ENCODE results near the gene S100PBP. TPM values are rescaled to one million over a fixed set of nuclear protein-coding genes. Genes with fewer than 3 reads are reported as not detected.

S100PBP gene
- total RNA-seq (10 to 100 TPM in 3 of 4 donors, 1 to 10 TPM in 1; 9.7 to 18.1 (median 12.9) TPM), polyA plus RNA-seq (1 to 10 TPM; 3.9 to 7.7 (median 4.5) TPM)
- long read RNA-seq, donor 1, full-length matches to known transcripts: 2 of 11 reads
- long read RNA-seq, donor 1, partial matches to known transcripts: 0 of 11 reads
- long read RNA-seq, donor 1, other reads (novel, unspliced or antisense): 9 of 11 reads
- long read RNA-seq, donor 2, full-length matches to known transcripts: 6 of 9 reads
- long read RNA-seq, donor 2, partial matches to known transcripts: 1 of 9 reads
- long read RNA-seq, donor 2, other reads (novel, unspliced or antisense): 2 of 9 reads

DNA sequence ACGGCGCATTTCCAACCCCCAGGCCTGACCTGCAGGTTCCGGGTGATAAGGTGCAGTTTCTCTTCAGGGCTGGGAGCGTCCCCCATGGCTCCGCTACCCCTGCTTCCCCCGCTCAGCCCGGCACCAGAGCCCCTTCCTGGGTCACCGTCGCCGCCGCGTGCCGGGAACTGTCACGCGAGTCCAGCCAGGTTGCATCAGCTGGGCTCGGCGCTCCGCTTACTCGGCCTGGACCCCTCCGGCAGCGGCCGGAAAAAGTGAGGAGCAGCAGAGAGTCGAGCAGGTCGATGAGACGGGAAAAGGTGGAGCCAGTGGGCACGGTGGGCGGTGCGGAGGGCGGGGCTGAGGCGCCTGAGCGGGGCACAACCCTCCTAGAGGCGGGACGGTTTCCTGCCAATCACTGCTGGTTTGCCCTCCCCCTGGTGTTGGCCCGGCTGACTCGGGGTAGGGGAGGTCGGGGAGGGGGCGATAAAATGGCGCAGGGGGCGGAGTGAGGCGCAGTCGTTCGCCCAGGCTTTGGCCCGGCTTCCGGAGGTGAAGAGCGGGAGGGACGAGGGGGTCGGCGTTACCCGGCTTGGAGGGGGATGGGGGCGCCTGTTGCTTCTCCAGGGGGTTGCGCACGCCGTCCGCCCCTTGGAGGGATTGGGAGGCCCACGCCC is at the start of gene S100PBP, which contains the start of gene YARS1:
Gene S100PBP, plus strand, starts transcription at position 495 of the 656 bp plus-strand sequence. CDS start 8,447 bp downstream, outside the sequence.
Gene YARS1, minus strand, starts transcription at position 200 of the 656 bp plus-strand sequence. Its CDS starts 114 bp downstream, at position 86.
- DNase-seq (peak; percentile 100), ATAC-seq (peak; percentile 95 to 97 (median 96))
- Histone ChIP-seq H3K36me3 (ENCODE audit: insufficient read depth in 1 of 2, low read depth in 1 of 2) (no peaks in the 10 kb centered on the region), H3K27me3 (ENCODE audit: insufficient read depth in 3 of 3, low read length in 2 of 3) (no peaks in the 10 kb centered on the region), H3K9me3 (no peaks in the 10 kb centered on the region), H3K4me3 (peak within 1 kb of the TSS; percentile 74), H3K4me1 (peaks cover 43% of the 10 kb centered on the region), H3K27ac (peak within 1 kb of the TSS; percentile 94)
- WGBS, 3 donors: 0% methylated on average over 42 to 55 of the region's 55 CpGs
- TF ChIP-seq, protein P1, sequence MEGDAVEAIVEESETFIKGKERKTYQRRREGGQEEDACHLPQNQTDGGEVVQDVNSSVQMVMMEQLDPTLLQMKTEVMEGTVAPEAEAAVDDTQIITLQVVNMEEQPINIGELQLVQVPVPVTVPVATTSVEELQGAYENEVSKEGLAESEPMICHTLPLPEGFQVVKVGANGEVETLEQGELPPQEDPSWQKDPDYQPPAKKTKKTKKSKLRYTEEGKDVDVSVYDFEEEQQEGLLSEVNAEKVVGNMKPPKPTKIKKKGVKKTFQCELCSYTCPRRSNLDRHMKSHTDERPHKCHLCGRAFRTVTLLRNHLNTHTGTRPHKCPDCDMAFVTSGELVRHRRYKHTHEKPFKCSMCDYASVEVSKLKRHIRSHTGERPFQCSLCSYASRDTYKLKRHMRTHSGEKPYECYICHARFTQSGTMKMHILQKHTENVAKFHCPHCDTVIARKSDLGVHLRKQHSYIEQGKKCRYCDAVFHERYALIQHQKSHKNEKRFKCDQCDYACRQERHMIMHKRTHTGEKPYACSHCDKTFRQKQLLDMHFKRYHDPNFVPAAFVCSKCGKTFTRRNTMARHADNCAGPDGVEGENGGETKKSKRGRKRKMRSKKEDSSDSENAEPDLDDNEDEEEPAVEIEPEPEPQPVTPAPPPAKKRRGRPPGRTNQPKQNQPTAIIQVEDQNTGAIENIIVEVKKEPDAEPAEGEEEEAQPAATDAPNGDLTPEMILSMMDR (IDR thresholded peaks at IDR 0.05): no peak
- intact Hi-C loops (cut with DNase I): loop anchor here in 1 of 2 donors (5.0 kb wide), 2 partner anchors 55 to 115 kb away; partner anchors contain the start of genes FNDC5 and SYNC

DNA sequence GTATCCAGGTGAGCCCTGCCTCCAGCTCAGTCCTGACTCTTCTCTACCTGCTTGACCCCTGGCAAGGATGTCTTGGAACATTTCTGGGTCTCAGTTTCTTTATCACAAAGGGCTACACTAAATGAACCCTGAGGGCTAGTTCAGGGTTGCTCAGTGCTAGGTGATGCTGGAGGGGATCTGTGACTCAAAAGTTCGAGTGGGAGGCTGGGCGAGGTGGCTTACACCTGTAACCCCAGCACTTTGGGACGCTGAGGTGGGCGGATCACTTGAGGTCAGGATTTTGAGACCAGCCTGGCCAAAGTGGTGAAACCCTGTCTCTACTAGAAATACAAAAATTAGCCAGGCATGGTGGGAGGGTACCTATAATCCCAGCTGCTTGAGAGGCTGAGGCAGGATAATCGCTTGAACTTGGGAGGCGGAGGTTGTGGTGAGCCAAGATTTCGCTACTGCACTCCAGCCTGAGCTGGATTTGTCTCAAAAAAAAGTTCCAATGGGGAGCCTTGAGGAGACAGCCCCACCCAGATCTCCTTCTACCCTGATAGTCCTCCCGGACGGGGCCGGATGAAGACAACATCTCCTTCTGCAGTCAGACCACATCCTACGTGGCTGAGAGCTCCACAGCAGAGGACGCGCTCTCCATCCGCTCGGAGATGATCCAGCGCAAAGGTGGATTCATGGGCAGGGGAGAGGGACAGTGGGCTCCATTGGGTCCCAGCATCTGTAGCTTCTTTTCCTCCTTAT is 49.2 kb upstream of the S100PBP start:
- WGBS, 3 donors: 82 to 88% (median 86%) methylated on average over 16 of the region's 16 CpGs
- TF ChIP-seq, protein P1 (IDR thresholded peaks at IDR 0.05): no peak
- Histone ChIP-seq H3K27me3 (ENCODE audit: insufficient read depth in 3 of 3, low read length in 2 of 3) (no peaks in the 10 kb centered on the region), H3K36me3 (ENCODE audit: insufficient read depth in 1 of 2, low read depth in 1 of 2) (no peaks in the 10 kb centered on the region), H3K4me1 (peaks cover 5% of the 10 kb centered on the region), H3K9me3 (no peaks in the 10 kb centered on the region), H3K27ac (no peak overlapping the region), H3K4me3 (no peak overlapping the region)
- intact Hi-C loops (cut with DNase I): no loop called here
- no peak for DNase-seq
- ATAC-seq: no peak

DNA sequence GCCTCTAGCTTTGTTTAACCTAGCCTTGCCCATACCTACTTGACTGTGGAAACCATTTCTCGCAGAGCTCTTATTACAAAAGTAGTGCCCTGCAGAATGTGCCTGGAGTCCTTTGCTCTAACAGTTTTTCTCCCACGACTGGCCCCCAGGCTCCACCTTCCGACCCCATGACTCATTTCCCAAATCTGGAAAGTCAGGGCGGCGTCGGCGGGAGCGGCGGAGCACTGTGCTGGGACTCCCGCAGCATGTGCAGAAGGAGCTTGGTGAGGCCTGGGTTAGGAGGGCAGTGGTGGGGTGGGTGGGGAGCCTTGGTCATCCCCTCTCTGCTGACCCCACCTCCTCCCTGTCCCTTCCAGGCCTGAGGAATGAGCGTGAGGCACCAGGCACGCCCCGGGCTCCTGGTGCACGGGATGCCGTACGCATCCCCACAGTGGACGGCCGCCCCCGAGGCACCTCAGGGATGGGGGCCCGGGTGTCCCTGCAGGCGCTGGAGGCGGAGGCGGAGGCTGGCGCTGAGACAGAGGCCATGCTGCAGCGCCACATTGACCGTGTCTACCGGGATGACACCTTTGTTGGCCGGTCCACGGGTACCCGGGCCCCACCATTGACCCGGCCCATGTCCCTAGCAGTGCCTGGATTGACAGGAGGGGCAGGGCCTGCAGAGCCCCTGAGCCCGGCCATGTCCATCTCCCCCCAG is 47.8 kb upstream of the S100PBP start:
- intact Hi-C loops (cut with DNase I): loop anchor here (5.0 to 10.0 kb wide), 2 partner anchors 247 to 365 kb away; no protein-coding TSS in a partner anchor
- Histone ChIP-seq H3K27me3 (ENCODE audit: insufficient read depth in 3 of 3, low read length in 2 of 3) (no peaks in the 10 kb centered on the region), H3K9me3 (no peaks in the 10 kb centered on the region), H3K4me3 (no peak overlapping the region), H3K4me1 (peaks cover 5% of the 10 kb centered on the region), H3K27ac (no peak overlapping the region), H3K36me3 (ENCODE audit: insufficient read depth in 1 of 2, low read depth in 1 of 2) (peaks cover 0 to 12% of the 10 kb centered on the region in 2 donors)
- WGBS, 3 donors: 85 to 91% (median 88%) methylated on average over 31 to 32 of the region's 32 CpGs
- ATAC-seq (no peak), DNase-seq (peak in 1 of 2 donors; percentile 45)
- TF ChIP-seq, protein P1 (IDR thresholded peaks at IDR 0.05): no peak

DNA sequence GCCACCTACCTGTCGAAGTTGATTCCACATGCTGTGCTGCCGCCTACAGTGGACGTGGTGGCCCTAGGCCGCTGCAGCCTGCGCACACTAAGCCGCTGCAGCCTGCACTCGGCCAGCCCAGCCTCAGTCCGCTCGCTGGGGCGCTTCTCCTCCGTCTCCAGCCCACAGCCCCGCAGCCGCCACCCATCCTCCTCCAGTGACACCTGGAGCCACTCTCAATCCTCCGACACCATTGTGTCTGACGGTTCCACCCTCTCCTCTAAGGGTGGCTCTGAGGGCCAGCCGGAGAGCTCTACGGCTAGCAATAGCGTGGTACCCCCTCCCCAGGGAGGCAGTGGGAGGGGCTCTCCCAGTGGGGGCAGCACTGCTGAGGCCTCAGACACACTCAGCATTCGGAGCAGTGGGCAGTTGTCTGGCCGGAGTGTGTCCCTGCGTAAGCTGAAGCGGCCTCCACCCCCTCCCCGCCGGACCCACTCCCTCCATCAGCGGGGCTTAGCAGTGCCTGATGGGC is 47.2 kb upstream of the S100PBP start:
- Histone ChIP-seq H3K36me3 (ENCODE audit: insufficient read depth in 1 of 2, low read depth in 1 of 2) (peaks cover 0 to 17% of the 10 kb centered on the region in 2 donors), H3K27me3 (ENCODE audit: insufficient read depth in 3 of 3, low read length in 2 of 3) (no peaks in the 10 kb centered on the region), H3K27ac (no peak overlapping the region), H3K4me3 (no peak overlapping the region), H3K4me1 (peaks cover 5% of the 10 kb centered on the region), H3K9me3 (no peaks in the 10 kb centered on the region)
- 92 to 94% (median 92%) methylated on average over 23 to 25 of the region's 25 CpGs for WGBS, 3 donors
- intact Hi-C loops (cut with DNase I): loop anchor here (5.0 to 10.0 kb wide), 2 partner anchors 248 to 365 kb away; no protein-coding TSS in a partner anchor
- TF ChIP-seq, protein P1 (IDR thresholded peaks at IDR 0.05): no peak
- ATAC-seq: no peak
- no peak for DNase-seq
